NCI-H526 (cell line): Measurements from ENCODE around the gene COQ5.
A peak's percentile ranks its signal among the peaks of the same experiment; 100 is the strongest.

ENCODE experiments used
- DNase-seq, 2 experiments: peaks; one replicate each; lab custom pipeline; 2025; lab: John Stamatoyannopoulos, UW

Gene COQ5

GRCh38 chr12:120483621-120484020, 45.3 kb downstream of the COQ5 start:
- DNase-seq, result no peak

GRCh38 chr12:120481022-120481767, 47.8 kb downstream of the COQ5 start:
- no peak for DNase-seq

GRCh38 chr12:120480211-120480610, 48.7 kb downstream of the COQ5 start:
- DNase-seq, result no peak

DNA sequence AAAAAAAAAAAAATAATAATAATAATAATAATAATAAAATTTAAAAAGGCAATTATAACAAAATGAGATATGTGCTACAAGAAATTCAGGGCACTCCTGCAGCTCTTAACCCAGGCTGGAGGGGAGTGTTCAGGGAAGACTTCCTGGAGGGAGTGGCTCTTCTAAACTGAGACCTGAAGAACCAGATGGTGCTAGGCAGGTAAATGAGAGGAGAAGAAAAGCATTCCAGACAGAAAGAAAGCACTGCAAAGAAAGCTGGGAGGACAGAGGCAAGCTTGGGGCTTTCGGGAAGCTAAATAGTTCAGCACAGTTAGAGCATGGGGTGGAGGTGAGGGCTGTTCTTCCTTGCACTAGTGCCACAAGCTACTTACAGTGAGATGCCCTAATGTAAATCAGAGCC, 49.5 kb downstream of the COQ5 start:
- DNase-seq, result no peak

GRCh38 chr12:120475643-120476042, 53.3 kb downstream of the COQ5 start:
- DNase-seq, result no peak

GRCh38 chr12:120474616-120474960, 54.4 kb downstream of the COQ5 start:
- DNase-seq, result peak in 1 of 2 experiments; percentile 10

- DNase-seq, result no peak
Measured at GRCh38 chr12:120473807-120474615, 54.9 kb downstream of the COQ5 start.

GRCh38 chr12:120472521-120472920, 56.4 kb downstream of the COQ5 start:
- no peak for DNase-seq

GRCh38 chr12:120470150-120470784, 58.7 kb downstream of the COQ5 start:
- peak; percentile 7 to 42 for DNase-seq

- DNase-seq, result peak; percentile 91 to 97
Measured at GRCh38 chr12:120469450-120470149, 59.4 kb downstream of the COQ5 start, which contains the start of gene SRSF9. TSS of gene SRSF9 (minus strand) at chr12:120469748. CDS start at chr12:120469609, 139 bp downstream.

GRCh38 chr12:120468821-120469449, 60.0 kb downstream of the COQ5 start:
- DNase-seq, result peak in 1 of 2 experiments; percentile 59

DNA sequence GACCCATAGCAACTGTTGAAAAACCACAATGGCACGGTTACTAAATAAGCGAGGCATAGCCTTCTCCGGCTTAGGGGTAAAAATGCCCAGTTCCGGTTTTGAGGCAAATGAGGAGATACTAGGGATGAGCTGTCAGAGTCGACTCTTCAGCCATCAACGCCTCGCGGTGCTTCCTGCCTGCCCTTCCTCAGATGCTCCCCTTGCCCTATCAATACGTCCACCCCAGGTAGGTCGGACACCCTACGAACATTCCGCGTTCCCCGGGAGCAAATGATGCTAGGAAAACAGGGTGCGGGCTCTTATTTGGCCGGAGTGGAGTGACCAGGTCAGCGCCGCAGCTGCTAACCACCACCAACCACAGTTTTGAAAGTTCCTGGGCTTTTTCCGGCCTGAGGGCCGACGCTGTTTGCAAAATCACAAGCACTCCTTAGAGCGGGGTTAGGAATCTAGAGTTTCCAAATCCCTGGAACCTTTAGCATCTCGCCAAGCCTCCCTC, 60.6 kb downstream of the COQ5 start:
- DNase-seq, result peak in 1 of 2 experiments; percentile 53

GRCh38 chr12:120467439-120467838, 61.5 kb downstream of the COQ5 start:
- no peak for DNase-seq

- peak in 1 of 2 experiments; percentile 52 for DNase-seq
Measured at GRCh38 chr12:120466560-120467315, 62.2 kb downstream of the COQ5 start.

DNA sequence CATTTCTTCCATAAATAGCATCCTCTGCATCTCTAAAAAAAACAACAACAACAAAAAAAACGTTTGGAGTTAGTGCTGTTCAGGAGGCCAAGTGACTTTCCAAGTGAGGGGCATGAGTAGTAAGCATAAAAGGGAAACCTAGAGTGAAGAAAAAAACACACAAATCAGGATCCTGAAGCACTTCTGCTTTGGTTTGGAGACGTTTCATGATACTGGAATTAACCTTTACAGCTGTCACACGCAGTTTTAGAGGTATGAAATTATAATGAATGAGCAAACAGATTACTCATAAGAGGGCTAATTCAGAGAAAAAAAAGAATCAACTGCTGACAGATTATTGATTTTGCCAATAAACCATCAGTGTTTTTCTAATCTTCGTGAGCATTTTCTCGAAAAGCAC, 63.2 kb downstream of the COQ5 start:
- DNase-seq, result no peak

DNA sequence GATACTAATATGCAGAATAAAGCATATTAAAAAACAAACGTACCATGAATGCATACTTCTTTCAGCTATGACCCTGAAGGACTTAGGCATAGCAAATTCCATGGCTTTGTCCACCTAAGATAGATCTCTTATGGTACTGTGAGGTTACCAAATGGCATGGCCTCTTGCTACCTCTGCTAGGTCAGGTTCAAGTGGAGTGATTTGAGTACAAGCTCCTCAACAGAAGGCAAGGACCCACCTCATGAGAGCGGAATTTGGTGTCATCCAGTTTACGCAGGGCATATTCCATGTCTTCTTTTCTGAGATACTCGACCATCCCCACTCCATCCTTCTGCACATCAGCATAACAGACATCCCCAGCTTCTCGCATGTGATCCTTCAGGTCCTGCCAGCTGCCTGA, 65.2 kb downstream of the COQ5 start:
- DNase-seq, result no peak

DNA sequence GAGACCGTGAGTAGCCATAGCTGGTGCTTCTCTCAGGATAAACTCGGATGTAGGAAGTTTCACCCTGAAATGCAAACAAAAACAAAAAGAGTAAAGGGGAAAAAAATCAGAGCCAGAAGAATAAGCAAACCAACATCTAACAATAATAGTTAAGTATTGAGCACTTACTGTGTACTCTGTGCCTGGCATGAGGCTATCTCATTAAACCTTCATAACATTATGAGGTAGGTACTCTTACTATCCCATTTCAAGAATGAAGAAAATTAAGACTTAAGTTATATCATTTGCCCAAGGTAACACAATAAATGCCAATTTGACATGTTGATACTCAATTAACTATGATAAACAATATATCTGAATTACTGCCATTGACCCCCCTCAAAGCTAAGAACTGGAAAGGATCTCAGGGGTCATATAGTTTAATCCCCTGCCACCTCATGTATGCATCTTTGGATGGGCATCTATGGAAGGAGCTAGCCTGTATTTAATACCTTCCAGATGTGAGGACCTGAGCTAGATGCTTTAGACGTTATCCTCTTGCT, 66.8 kb downstream of the COQ5 start:
- no peak for DNase-seq

DNA sequence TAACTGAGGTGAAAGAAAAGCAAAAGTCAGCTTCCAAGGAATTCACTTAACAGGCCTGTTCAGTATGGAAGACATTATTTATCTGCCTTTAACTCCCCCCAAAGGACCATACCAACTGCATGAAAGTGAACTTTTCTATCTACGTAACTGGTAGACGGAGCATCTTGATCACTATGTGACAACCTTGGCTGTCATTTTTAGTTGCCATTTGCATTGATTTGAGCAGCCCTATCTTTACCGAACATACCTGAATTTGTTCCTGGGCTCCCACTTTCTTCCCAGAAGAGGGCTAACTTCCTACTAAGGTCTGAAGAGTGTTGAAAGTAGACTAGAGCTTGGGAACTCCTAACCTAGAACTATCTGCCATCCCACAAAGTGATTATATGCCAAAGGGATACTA, 68.8 kb downstream of the COQ5 start:
- no peak for DNase-seq

- DNase-seq, result peak in 1 of 2 experiments; percentile 10
Measured at GRCh38 chr12:120457133-120457532, 71.8 kb downstream of the COQ5 start.

GRCh38 chr12:120455302-120455701, 73.7 kb downstream of the COQ5 start:
- DNase-seq, result no peak
